Lower leg skin (tissue), 3 donors: ENCODE results near the gene GAREM1.

Experiments used
- POLR2A ChIP-seq, 2 donors: fragments of 450-650 bp; IDR thresholded peaks; one replicate each; pipeline ENCODE4 v1.6.1; 2016 to 2017; ENCODE audit warnings: antibody characterized with exemption in 2 of 2, mild to moderate bottlenecking in 1 of 2, moderate library complexity in 1 of 2
- TF ChIP-seq, protein P1 (sequence below), 3 donors: fragments of 450-650 bp; IDR thresholded peaks; one replicate each; pipeline ENCODE4 v1.5.1; 2016; ENCODE audit warnings: antibody characterized with exemption in 3 of 3, mild to moderate bottlenecking in 3 of 3, moderate library complexity in 2 of 3

DNA sequence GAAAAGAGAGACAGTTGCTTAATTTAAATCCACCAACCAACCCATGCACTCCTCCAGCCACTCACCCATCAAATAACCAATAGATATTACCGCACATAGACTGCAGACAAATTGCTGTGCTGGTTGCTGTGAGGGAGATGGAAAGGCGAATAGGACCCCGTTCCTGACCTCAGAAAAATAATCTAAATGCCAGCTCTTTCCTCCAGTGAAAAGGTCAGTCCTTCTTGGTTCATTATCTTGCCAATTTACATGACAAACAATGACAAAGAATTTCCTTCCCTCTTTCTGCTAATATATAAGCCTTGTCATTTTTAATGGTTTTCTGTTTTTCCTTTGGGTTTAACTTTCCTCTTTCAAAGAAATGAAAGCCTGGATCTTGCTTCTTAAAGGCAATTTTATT, 219.2 kb downstream of the GAREM1 start:
- TF ChIP-seq, protein P1, sequence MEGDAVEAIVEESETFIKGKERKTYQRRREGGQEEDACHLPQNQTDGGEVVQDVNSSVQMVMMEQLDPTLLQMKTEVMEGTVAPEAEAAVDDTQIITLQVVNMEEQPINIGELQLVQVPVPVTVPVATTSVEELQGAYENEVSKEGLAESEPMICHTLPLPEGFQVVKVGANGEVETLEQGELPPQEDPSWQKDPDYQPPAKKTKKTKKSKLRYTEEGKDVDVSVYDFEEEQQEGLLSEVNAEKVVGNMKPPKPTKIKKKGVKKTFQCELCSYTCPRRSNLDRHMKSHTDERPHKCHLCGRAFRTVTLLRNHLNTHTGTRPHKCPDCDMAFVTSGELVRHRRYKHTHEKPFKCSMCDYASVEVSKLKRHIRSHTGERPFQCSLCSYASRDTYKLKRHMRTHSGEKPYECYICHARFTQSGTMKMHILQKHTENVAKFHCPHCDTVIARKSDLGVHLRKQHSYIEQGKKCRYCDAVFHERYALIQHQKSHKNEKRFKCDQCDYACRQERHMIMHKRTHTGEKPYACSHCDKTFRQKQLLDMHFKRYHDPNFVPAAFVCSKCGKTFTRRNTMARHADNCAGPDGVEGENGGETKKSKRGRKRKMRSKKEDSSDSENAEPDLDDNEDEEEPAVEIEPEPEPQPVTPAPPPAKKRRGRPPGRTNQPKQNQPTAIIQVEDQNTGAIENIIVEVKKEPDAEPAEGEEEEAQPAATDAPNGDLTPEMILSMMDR (IDR thresholded peaks at IDR 0.05), result no peak
- no peak for TF ChIP-seq POLR2A (IDR thresholded peaks at IDR 0.05)
